Measurements from ENCODE around the gene GNG12. TPM values are rescaled to one million over a fixed set of nuclear protein-coding genes. Genes with fewer than 3 reads are reported as not detected.
A peak's percentile ranks its signal among the peaks of the same experiment; 100 is the strongest.

GNG12 gene
- total RNA-seq, 1 experiment from 2014 or later, result 117 TPM

GRCh38 chr1:67879485-67879884 lies 46.2 kb upstream of the GNG12 start:
- Mint-ChIP-seq H3K27ac (ENCODE audit: low read depth, unreplicated experiment) (peak overlapping the region; percentile 65), H3K9me3 (ENCODE audit: unreplicated experiment) (no peaks in the 10 kb centered on the region), H3K27me3 (ENCODE audit: insufficient read depth, unreplicated experiment) (no peaks in the 10 kb centered on the region), H3K4me3 (ENCODE audit: unreplicated experiment) (no peak overlapping the region), H3K36me3 (ENCODE audit: insufficient read depth, unreplicated experiment) (no peaks in the 10 kb centered on the region), H3K4me1 (ENCODE audit: insufficient read depth, unreplicated experiment) (peaks cover 29% of the 10 kb centered on the region)
- intact Hi-C loops (cut with micrococcal nuclease), result no loop called here
- no peak for TF ChIP-seq CTCF (IDR thresholded peaks at IDR 0.05; ENCODE audit: unreplicated experiment)
- ChIA-PET POLR2A (interaction anchor here (0.6 kb wide), 1 partner anchor 193 kb away, joined by 3 read pairs; no protein-coding TSS in a partner anchor), CTCF (no interaction called here)
- BruUV-seq (replicated peaks), result no TSS peak
- DNase-seq (ENCODE audit: unreplicated experiment), result no peak

GRCh38 chr1:67874501-67875111 lies 41.3 kb upstream of the GNG12 start:
- H3K27ac Mint-ChIP-seq (ENCODE audit: low read depth, unreplicated experiment), result no peak overlapping the region
- H3K9me3 Mint-ChIP-seq (ENCODE audit: unreplicated experiment), result peaks cover 7% of the 10 kb centered on the region
- CTCF ChIA-PET, result interaction anchor here (0.6 kb wide), 1 partner anchor 246 kb away, joined by 3 read pairs; no protein-coding TSS in a partner anchor
- BruUV-seq (replicated peaks), result no TSS peak
- no peak overlapping the region for H3K4me3 Mint-ChIP-seq (ENCODE audit: unreplicated experiment)
- no peaks in the 10 kb centered on the region for H3K27me3 Mint-ChIP-seq (ENCODE audit: insufficient read depth, unreplicated experiment)
- no peaks in the 10 kb centered on the region for H3K36me3 Mint-ChIP-seq (ENCODE audit: insufficient read depth, unreplicated experiment)
- POLR2A ChIA-PET, result no interaction called here
- TF ChIP-seq CTCF (IDR thresholded peaks at IDR 0.05; ENCODE audit: unreplicated experiment), result no peak
- intact Hi-C loops (cut with micrococcal nuclease), result no loop called here
- peaks cover 3% of the 10 kb centered on the region for H3K4me1 Mint-ChIP-seq (ENCODE audit: insufficient read depth, unreplicated experiment)
- DNase-seq (ENCODE audit: unreplicated experiment), result no peak

- ChIA-PET POLR2A (no interaction called here), CTCF (no interaction called here)
- no TSS peak for BruUV-seq (replicated peaks)
- intact Hi-C loops (cut with micrococcal nuclease), result no loop called here
- H3K9me3 Mint-ChIP-seq (ENCODE audit: unreplicated experiment), result peaks cover 6% of the 10 kb centered on the region
- H3K4me3 Mint-ChIP-seq (ENCODE audit: unreplicated experiment), result no peak overlapping the region
- no peaks in the 10 kb centered on the region for H3K4me1 Mint-ChIP-seq (ENCODE audit: insufficient read depth, unreplicated experiment)
- H3K27me3 Mint-ChIP-seq (ENCODE audit: insufficient read depth, unreplicated experiment), result no peaks in the 10 kb centered on the region
- H3K36me3 Mint-ChIP-seq (ENCODE audit: insufficient read depth, unreplicated experiment), result no peaks in the 10 kb centered on the region
- no peak for DNase-seq (ENCODE audit: unreplicated experiment)
- TF ChIP-seq CTCF (IDR thresholded peaks at IDR 0.05; ENCODE audit: unreplicated experiment), result no peak
- no peak overlapping the region for H3K27ac Mint-ChIP-seq (ENCODE audit: low read depth, unreplicated experiment)
These were observed 36.0 kb upstream of the GNG12 start for GRCh38 chr1:67869233-67869632.

GRCh38 chr1:67863637-67864036 lies 30.4 kb upstream of the GNG12 start:
- DNase-seq (ENCODE audit: unreplicated experiment), result no peak
- H3K9me3 Mint-ChIP-seq (ENCODE audit: unreplicated experiment), result no peaks in the 10 kb centered on the region
- H3K4me3 Mint-ChIP-seq (ENCODE audit: unreplicated experiment), result no peak overlapping the region
- CTCF ChIA-PET, result interaction anchor here (0.6 to 2.1 kb wide), 2 partner anchors 10 to 1508 kb away, joined by 3 to 9 read pairs; no protein-coding TSS in a partner anchor
- no TSS peak for BruUV-seq (replicated peaks)
- intact Hi-C loops (cut with micrococcal nuclease), result no loop called here
- H3K27ac Mint-ChIP-seq (ENCODE audit: low read depth, unreplicated experiment), result no peak overlapping the region
- TF ChIP-seq CTCF (IDR thresholded peaks at IDR 0.05; ENCODE audit: unreplicated experiment), result no peak
- H3K27me3 Mint-ChIP-seq (ENCODE audit: insufficient read depth, unreplicated experiment), result no peaks in the 10 kb centered on the region
- POLR2A ChIA-PET, result no interaction called here
- H3K36me3 Mint-ChIP-seq (ENCODE audit: insufficient read depth, unreplicated experiment), result no peaks in the 10 kb centered on the region
- no peaks in the 10 kb centered on the region for H3K4me1 Mint-ChIP-seq (ENCODE audit: insufficient read depth, unreplicated experiment)

Data from MCF 10A (cell line).